Breast epithelium (tissue), 3 donors: ENCODE measurements around the gene HBM.

Experiments used
- CTCF ChIP-seq, 3 donors: fragments of 450-650 bp; IDR thresholded peaks; one replicate each; pipeline ENCODE4 v1.5.1; 2016 to 2017; ENCODE audit warnings: antibody characterized with exemption in 3 of 3, mild to moderate bottlenecking in 3 of 3, moderate library complexity in 3 of 3
- POLR2AphosphoS5 ChIP-seq, 3 donors: sonication (generic); formaldehyde crosslinking; IDR thresholded peaks; one replicate each; pipeline ENCODE4 v1.6.1; 2017; ENCODE audit warnings: antibody characterized with exemption in 3 of 3

GRCh38 chr16:116015-116414 is 49.8 kb upstream of the HBM start:
- TF ChIP-seq CTCF (IDR thresholded peaks at IDR 0.05) (no peak), POLR2AphosphoS5 (IDR thresholded peaks at IDR 0.05) (no peak)
